ENCODE data around the gene SH2D3A. TPM values are rescaled to one million over a fixed set of nuclear protein-coding genes. Genes with fewer than 3 reads are reported as not detected.

SH2D3A gene
- total RNA-seq, 1 experiment from 2014 or later, result 17.9 TPM

- no peak for TF ChIP-seq CTCF (conservative IDR thresholded peaks at IDR 0.05)
- no peak overlapping the region for H2BK5ac ChIP-seq (ENCODE audit: insufficient read length, low read length)
- no peak overlapping the region for H3K4me2 ChIP-seq (ENCODE audit: insufficient read depth, insufficient read length, low read length)
- H2AK5ac ChIP-seq (ENCODE audit: insufficient read length, low read length), result no peak overlapping the region
- H4K20me1 ChIP-seq (ENCODE audit: control insufficient read depth, insufficient read depth, insufficient read length), result no peaks in the 10 kb centered on the region
- no peaks in the 10 kb centered on the region for H3K4me1 ChIP-seq (ENCODE audit: insufficient read depth, low read length)
- H3K79me1 ChIP-seq (ENCODE audit: insufficient read depth, low read depth, low read length, poor library complexity, severe bottlenecking), result no peaks in the 10 kb centered on the region
- H3K27ac Mint-ChIP-seq, result no peak overlapping the region
- H3K23me2 ChIP-seq (ENCODE audit: insufficient read length, low read depth, low read length, poor library complexity, severe bottlenecking), result no peaks in the 10 kb centered on the region
- no peak overlapping the region for H2BK12ac ChIP-seq (ENCODE audit: insufficient read length, low read depth, low read length)
- no peak overlapping the region for H3K9ac ChIP-seq (ENCODE audit: extremely low read depth, insufficient read length, low read length)
- H3K4ac ChIP-seq (ENCODE audit: low read depth, low read length), result no peak overlapping the region
- no peak overlapping the region for H3K27ac ChIP-seq (ENCODE audit: insufficient read length, low read depth, low read length)
- no peak for DNase-seq
- H3K4me3 Mint-ChIP-seq, result no peak overlapping the region
- no peak overlapping the region for H2AFZ ChIP-seq (ENCODE audit: low read length)
- no peak overlapping the region for H2BK20ac ChIP-seq (ENCODE audit: low read depth, low read length, poor library complexity, severe bottlenecking)
- H3T11ph ChIP-seq (ENCODE audit: low read length), result no peak overlapping the region
- no peaks in the 10 kb centered on the region for H3K79me2 ChIP-seq (ENCODE audit: insufficient read depth, low read length)
- H4K5ac ChIP-seq (ENCODE audit: insufficient read length, low read depth, low read length), result no peak overlapping the region
- H3K9me3 ChIP-seq (ENCODE audit: control insufficient read depth, low read depth, low read length), result no peaks in the 10 kb centered on the region
- no peak overlapping the region for H3K23ac ChIP-seq (ENCODE audit: insufficient read length, low read depth, low read length)
- H3K56ac ChIP-seq (ENCODE audit: insufficient read length, low read depth, low read length), result no peak overlapping the region
- H4K91ac ChIP-seq (ENCODE audit: insufficient read length, low read depth, low read length), result no peak overlapping the region
- H3K27me3 Mint-ChIP-seq (ENCODE audit: low read depth), result peaks cover 5% of the 10 kb centered on the region
- H3K14ac ChIP-seq (ENCODE audit: insufficient read depth, low read length), result no peak overlapping the region
- WGBS (ENCODE audit: extremely low coverage, insufficient read length, low lambda C conversion rate), result no CpG with 5 or more reads among the region's 4 CpGs
- H2BK15ac ChIP-seq (ENCODE audit: low read depth, low read length), result no peak overlapping the region
- no peak overlapping the region for H4K8ac ChIP-seq (replicated peaks; ENCODE audit: insufficient read length, low read depth, low read length)
- H2BK120ac ChIP-seq (ENCODE audit: low read depth, low read length, poor library complexity, severe bottlenecking), result no peak overlapping the region
- peaks cover 3 to 48% of the 10 kb centered on the region in 2 experiments; a peak in 4 of 5 replicates for H3K9me3 Mint-ChIP-seq
- no peaks in the 10 kb centered on the region for H3K4me1 Mint-ChIP-seq
- no peak overlapping the region for H3K18ac ChIP-seq (ENCODE audit: insufficient read length, low read depth, low read length)
- H3K27me3 ChIP-seq (ENCODE audit: insufficient read depth, low read length), result no peaks in the 10 kb centered on the region
- no peaks in the 10 kb centered on the region for H3K36me3 Mint-ChIP-seq (ENCODE audit: insufficient read depth in 1 of 3, low read depth in 3 of 3)
These were observed 12.0 kb upstream of the SH2D3A start for GRCh38 chr19:6779206-6779605.
